AML-193 (cell line): ENCODE measurements around the gene DNAJC30.

ENCODE experiments used
- DNase-seq, 2 experiments: peaks; one replicate each; lab custom pipeline; 2025; lab: John Stamatoyannopoulos, UW

DNAJC30 gene

GRCh38 chr7:73647725-73648592 lies 35.3 kb downstream of the DNAJC30 start:
- no peak for DNase-seq

DNA sequence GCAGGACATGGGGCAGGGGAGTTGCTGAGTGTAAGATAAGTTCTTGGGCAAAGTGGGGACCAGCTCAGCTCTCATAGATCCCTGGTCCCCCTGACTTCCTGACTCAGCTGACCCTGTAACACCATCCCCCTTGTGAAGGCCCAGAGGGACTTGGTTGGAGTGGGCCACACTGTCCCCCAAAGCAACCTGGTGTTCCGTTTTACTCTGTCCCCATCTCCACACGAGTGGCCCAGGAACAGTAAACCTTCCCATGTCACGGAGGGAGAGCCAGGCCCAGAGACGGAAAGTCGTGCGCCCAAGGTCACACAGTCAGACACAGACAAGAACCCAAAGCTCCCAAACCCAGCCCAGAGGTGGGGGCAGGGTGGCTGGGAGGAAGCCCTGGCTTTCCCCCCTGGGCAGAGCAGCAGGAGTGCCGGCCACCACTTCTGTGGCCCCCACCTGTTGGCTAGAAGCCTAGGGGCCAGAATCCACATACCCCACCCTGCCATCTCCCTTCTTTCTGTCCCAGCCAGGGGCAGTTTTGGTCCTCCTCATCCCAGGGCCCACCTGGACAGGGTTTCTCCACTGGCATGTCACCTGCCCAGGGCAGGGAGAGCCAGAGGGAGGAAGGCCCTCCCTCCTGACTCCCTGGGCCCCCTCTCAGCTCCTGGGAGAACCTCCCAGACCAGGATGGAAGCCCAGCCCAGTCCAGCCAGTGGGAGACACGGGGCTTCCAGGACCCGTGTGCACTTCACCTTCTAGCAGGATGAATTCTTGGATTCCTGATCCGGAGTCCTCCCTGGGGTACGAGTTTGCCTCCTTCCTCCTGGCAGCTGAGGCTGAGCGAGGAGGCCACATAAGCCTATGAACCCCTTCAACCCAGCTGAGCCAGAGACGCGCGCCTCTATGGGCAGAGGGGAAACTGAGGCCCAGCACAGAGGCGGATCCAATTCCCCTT lies 36.2 kb downstream of the DNAJC30 start:
- no peak for DNase-seq

DNA sequence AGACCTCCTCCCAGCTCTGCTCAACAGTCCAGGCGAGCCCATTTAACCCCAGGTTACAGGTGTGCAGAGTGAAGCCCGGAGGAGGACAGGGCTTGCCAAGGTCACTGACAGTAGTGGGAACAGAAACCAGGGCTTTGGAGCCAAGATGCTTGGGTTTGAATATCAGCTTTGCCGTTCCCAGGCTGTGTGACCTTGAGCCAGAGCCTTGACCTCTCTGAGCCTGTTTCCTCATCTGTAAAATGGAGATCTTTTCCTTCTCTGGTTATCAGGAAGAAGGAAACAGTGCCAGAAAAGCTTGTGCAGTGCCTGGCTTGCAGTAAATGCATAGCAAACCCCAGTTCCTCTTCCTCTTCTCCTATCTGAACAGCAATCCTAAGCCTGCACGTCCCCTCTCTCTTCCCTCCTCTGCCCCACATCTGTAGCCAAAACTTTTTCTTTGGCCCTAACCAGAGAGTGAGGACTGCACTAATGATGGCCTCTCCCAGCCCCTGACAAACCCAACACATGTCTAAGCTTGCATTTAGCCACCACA lies 37.5 kb downstream of the DNAJC30 start:
- peak in 1 of 2 experiments; percentile 18 for DNase-seq

DNA sequence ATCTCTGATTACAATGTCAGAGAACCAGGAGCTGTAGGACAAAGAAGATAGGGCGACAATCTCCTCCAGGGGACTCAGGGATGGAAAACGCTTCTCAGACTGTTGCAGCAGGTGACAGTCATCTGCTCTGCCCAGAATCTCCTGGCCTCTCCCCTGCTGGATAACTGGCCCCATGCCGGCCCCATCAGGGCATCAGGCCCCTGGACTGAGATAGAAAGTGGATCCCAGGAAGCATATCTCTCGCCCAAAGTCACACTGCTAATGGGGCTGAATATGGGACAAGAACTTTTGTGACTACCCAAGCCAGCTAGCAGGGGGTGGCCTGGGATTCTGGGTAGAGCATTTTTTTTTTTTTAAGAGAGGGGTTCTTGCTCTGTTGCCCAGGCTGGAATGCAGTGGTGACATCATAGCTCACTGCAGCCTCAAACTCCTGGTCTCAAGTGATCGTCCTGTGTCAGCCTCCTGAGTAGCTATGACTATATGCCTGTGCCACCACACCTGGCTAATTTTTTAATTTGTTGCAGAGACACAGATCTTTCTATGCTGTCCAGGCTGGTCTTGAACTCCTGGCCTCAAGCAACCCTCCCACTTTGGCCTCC lies 38.5 kb downstream of the DNAJC30 start:
- no peak for DNase-seq

- no peak for DNase-seq
Measured at GRCh38 chr7:73642834-73643233, 40.4 kb downstream of the DNAJC30 start.

GRCh38 chr7:73638911-73639310 lies 44.3 kb downstream of the DNAJC30 start:
- peak in 1 of 2 experiments; percentile 11 for DNase-seq

- DNase-seq: no peak
Measured at GRCh38 chr7:73635428-73636200, 47.6 kb downstream of the DNAJC30 start.

- DNase-seq: no peak
Measured at GRCh38 chr7:73633844-73634243, 49.4 kb downstream of the DNAJC30 start.

GRCh38 chr7:73633323-73633722 lies 49.9 kb downstream of the DNAJC30 start:
- DNase-seq: no peak

- DNase-seq: no peak
Measured at GRCh38 chr7:73631558-73631957, 51.7 kb downstream of the DNAJC30 start.
